CD8-positive, alpha-beta memory T cell (primary cell): ENCODE data around the gene TMEM247. TPM values are rescaled to one million over a fixed set of nuclear protein-coding genes. Genes with fewer than 3 reads are reported as not detected.
A peak's percentile ranks its signal among the peaks of the same experiment; 100 is the strongest.

ENCODE experiments used
- CTCF ChIA-PET: fragments of 350-600 bp; sonication (Branson Sonifier 250); formaldehyde crosslinking; loops from one replicate; lab custom pipeline; 2021; ENCODE audit warnings: antibody characterized with exemption; lab: Charles Lee
- POLR2A ChIA-PET: fragments of 350-600 bp; sonication (Branson Sonifier 250); formaldehyde crosslinking; loops from one replicate; lab custom pipeline; 2021; ENCODE audit warnings: antibody characterized with exemption; lab: Charles Lee
- DNase-seq, 5 donors: peaks; one replicate each; pipeline versions ENCODE4 v3.0.0 to v3.0.0-alpha.2; 2020 to 2022; ENCODE audit warnings: mixed read lengths in 1 of 5
- H3K27ac ChIP-seq: one replicate; pipeline ENCODE4 v1.7.0; 2013; ENCODE audit warnings: low read depth, mild to moderate bottlenecking, low read length, moderate library complexity
- H3K27me3 ChIP-seq: 2 replicates; pipeline ENCODE4 v1.7.0; 2013; ENCODE audit warnings: low read length, mild to moderate bottlenecking; ENCODE audit not compliant: insufficient read depth, poor library complexity, severe bottlenecking
- H3K36me3 ChIP-seq: 2 replicates; pipeline ENCODE4 v1.7.0; 2013; ENCODE audit warnings: mild to moderate bottlenecking, low read length, moderate library complexity; ENCODE audit not compliant: insufficient read depth
- H3K4me1 ChIP-seq: 2 replicates; pipeline ENCODE4 v1.7.0; 2013; ENCODE audit warnings: mild to moderate bottlenecking, low read length, moderate library complexity; ENCODE audit not compliant: insufficient read depth
- H3K4me3 ChIP-seq: 2 replicates; pipeline ENCODE4 v1.7.0; 2013; ENCODE audit warnings: mild to moderate bottlenecking, low read length
- H3K9me3 ChIP-seq: 2 replicates; pipeline ENCODE4 v1.7.0; 2013; ENCODE audit warnings: mild to moderate bottlenecking, low read length
- H3K27ac Mint-ChIP-seq, 8 donors: one replicate each; pipeline ENCODE4 v1.8.0; 2020 to 2021; ENCODE audit warnings: mixed read lengths in 8 of 8, mild to moderate bottlenecking in 6 of 8, inconsistent platforms in 3 of 8, moderate library complexity in 3 of 8
- H3K27me3 Mint-ChIP-seq, 2 donors: one replicate each; pipeline ENCODE4 v1.8.0; 2020 to 2021; ENCODE audit warnings: mixed read lengths in 2 of 2, mild to moderate bottlenecking in 1 of 2, moderate library complexity in 1 of 2
- H3K36me3 Mint-ChIP-seq, 3 donors: one replicate each; pipeline ENCODE4 v1.8.0; 2020 to 2021; ENCODE audit warnings: mixed read lengths in 3 of 3, inconsistent platforms in 1 of 3, mild to moderate bottlenecking in 1 of 3
- H3K4me1 Mint-ChIP-seq, 3 donors: one replicate each; pipeline ENCODE4 v1.8.0; 2020 to 2021; ENCODE audit warnings: mixed read lengths in 3 of 3, inconsistent platforms in 1 of 3, mild to moderate bottlenecking in 1 of 3
- H3K4me3 Mint-ChIP-seq, 7 donors: one replicate each; pipeline ENCODE4 v1.8.0; 2020 to 2021; ENCODE audit warnings: mixed read lengths in 7 of 7, mild to moderate bottlenecking in 6 of 7, moderate library complexity in 4 of 7, inconsistent platforms in 2 of 7
- H3K9me3 Mint-ChIP-seq, 5 donors: one replicate each; pipeline ENCODE4 v1.8.0; 2020 to 2022; ENCODE audit warnings: mixed read lengths in 5 of 5, mild to moderate bottlenecking in 3 of 5, moderate library complexity in 2 of 5, inconsistent platforms in 1 of 5
- polyA plus RNA-seq: library from polyadenylated mRNA; unstranded; fragments of 300-500 nt; fragmentation: Illumina TruSeq; gene quantifications from one replicate; pipeline ENCODE4 v1.2.3, GENCODE V29; 2021
- total RNA-seq, 2 experiments: library from RNA; stranded (reverse); gene quantifications; one replicate each; pipeline ENCODE4 v1.2.3, GENCODE V29; 2021

The TMEM247 gene
- total and polyA plus RNA-seq, 3 experiments from 2014 or later = not detected

- peaks cover 0 to 2% (median 0%) of the 10 kb centered on the region in 5 donors for H3K9me3 Mint-ChIP-seq
- ChIA-PET CTCF (no interaction called here), POLR2A (no interaction called here)
- peaks cover 0 to 2% of the 10 kb centered on the region in 2 donors for H3K27me3 Mint-ChIP-seq
- H3K36me3 ChIP-seq = no peaks in the 10 kb centered on the region
- H3K36me3 Mint-ChIP-seq = peaks cover 0 to 4% (median 0%) of the 10 kb centered on the region in 3 donors
- H3K27me3 ChIP-seq = no peaks in the 10 kb centered on the region
- H3K4me1 ChIP-seq = peaks cover 52% of the 10 kb centered on the region
- H3K27ac ChIP-seq = no peak overlapping the region
- no peak for DNase-seq
- no peaks in the 10 kb centered on the region for H3K9me3 ChIP-seq
- no peak overlapping the region for H3K27ac Mint-ChIP-seq
- H3K4me3 ChIP-seq = no peak overlapping the region
- no peak overlapping the region for H3K4me3 Mint-ChIP-seq
- peaks cover 65 to 89% (median 80%) of the 10 kb centered on the region in 3 donors for H3K4me1 Mint-ChIP-seq
Observed at GRCh38 chr2:46436800-46437199, 42.6 kb upstream of the TMEM247 start.

GRCh38 chr2:46438102-46438501 lies 41.3 kb upstream of the TMEM247 start:
- Histone ChIP-seq H3K4me1 (peaks cover 39% of the 10 kb centered on the region), H3K27ac (no peak overlapping the region), H3K36me3 (no peaks in the 10 kb centered on the region), H3K9me3 (no peaks in the 10 kb centered on the region), H3K4me3 (no peak overlapping the region), H3K27me3 (no peaks in the 10 kb centered on the region)
- ChIA-PET CTCF (interaction anchor here (1.4 kb wide), 1 partner anchor 23 kb away, joined by 5 read pairs; no protein-coding TSS in a partner anchor), POLR2A (no interaction called here)
- peaks cover 0 to 2% of the 10 kb centered on the region in 2 donors for H3K27me3 Mint-ChIP-seq
- H3K36me3 Mint-ChIP-seq = peaks cover 0 to 4% (median 0%) of the 10 kb centered on the region in 3 donors
- H3K4me3 Mint-ChIP-seq = peak overlapping the region in 1 of 7 donors; percentile 0
- peaks cover 52 to 76% (median 69%) of the 10 kb centered on the region in 3 donors for H3K4me1 Mint-ChIP-seq
- H3K9me3 Mint-ChIP-seq = peaks cover 0 to 2% (median 0%) of the 10 kb centered on the region in 5 donors
- no peak for DNase-seq
- H3K27ac Mint-ChIP-seq = no peak overlapping the region

GRCh38 chr2:46438794-46439193 lies 40.6 kb upstream of the TMEM247 start:
- H3K27ac ChIP-seq = no peak overlapping the region
- Mint-ChIP-seq H3K27ac (peak overlapping the region in 6 of 8 donors; percentile 6 to 92 (median 80)), H3K9me3 (peaks cover 0 to 2% (median 0%) of the 10 kb centered on the region in 5 donors), H3K36me3 (peaks cover 0 to 4% (median 0%) of the 10 kb centered on the region in 3 donors), H3K4me3 (peak overlapping the region in 6 of 7 donors; percentile 72 to 80 (median 74)), H3K4me1 (peaks cover 47 to 76% (median 73%) of the 10 kb centered on the region in 3 donors), H3K27me3 (peaks cover 0 to 2% of the 10 kb centered on the region in 2 donors)
- H3K27me3 ChIP-seq = no peaks in the 10 kb centered on the region
- H3K4me1 ChIP-seq = peaks cover 37% of the 10 kb centered on the region
- H3K4me3 ChIP-seq = no peak overlapping the region
- POLR2A ChIA-PET = no interaction called here
- CTCF ChIA-PET = interaction anchor here (1.4 kb wide), 1 partner anchor 22 kb away, joined by 5 read pairs; no protein-coding TSS in a partner anchor
- no peaks in the 10 kb centered on the region for H3K9me3 ChIP-seq
- no peak for DNase-seq
- no peaks in the 10 kb centered on the region for H3K36me3 ChIP-seq

- Histone ChIP-seq H3K4me3 (peak overlapping the region; percentile 21), H3K27me3 (no peaks in the 10 kb centered on the region), H3K36me3 (no peaks in the 10 kb centered on the region), H3K9me3 (no peaks in the 10 kb centered on the region), H3K4me1 (peaks cover 37% of the 10 kb centered on the region), H3K27ac (no peak overlapping the region)
- H3K27ac Mint-ChIP-seq = peak overlapping the region; percentile 34 to 95 (median 74)
- POLR2A ChIA-PET = no interaction called here
- H3K27me3 Mint-ChIP-seq = peaks cover 0 to 2% of the 10 kb centered on the region in 2 donors
- peak overlapping the region; percentile 14 to 80 (median 74) for H3K4me3 Mint-ChIP-seq
- peaks cover 0 to 5% (median 0%) of the 10 kb centered on the region in 3 donors for H3K36me3 Mint-ChIP-seq
- H3K9me3 Mint-ChIP-seq = peaks cover 0 to 2% (median under 1%) of the 10 kb centered on the region in 5 donors
- CTCF ChIA-PET = interaction anchor here (1.2 to 1.8 kb wide), 2 partner anchors 11 to 23 kb away, joined by 3 to 5 read pairs; no protein-coding TSS in a partner anchor
- H3K4me1 Mint-ChIP-seq = peaks cover 40 to 71% (median 70%) of the 10 kb centered on the region in 3 donors
- peak in 4 of 5 donors; percentile 23 to 82 (median 54) for DNase-seq
Observed at GRCh38 chr2:46439582-46439981, 39.8 kb upstream of the TMEM247 start.

- Mint-ChIP-seq H3K9me3 (peaks cover 8 to 12% (median 9%) of the 10 kb centered on the region in 5 donors), H3K27ac (no peak overlapping the region), H3K4me1 (peaks cover 29 to 55% (median 49%) of the 10 kb centered on the region in 3 donors), H3K27me3 (peaks cover 0 to 6% of the 10 kb centered on the region in 2 donors), H3K36me3 (peaks cover 0 to 17% (median 0%) of the 10 kb centered on the region in 3 donors), H3K4me3 (no peak overlapping the region)
- DNase-seq = no peak
- no peaks in the 10 kb centered on the region for H3K27me3 ChIP-seq
- no peak overlapping the region for H3K27ac ChIP-seq
- CTCF ChIA-PET = no interaction called here
- H3K4me3 ChIP-seq = no peak overlapping the region
- H3K36me3 ChIP-seq = no peaks in the 10 kb centered on the region
- peaks cover 28% of the 10 kb centered on the region for H3K4me1 ChIP-seq
- POLR2A ChIA-PET = interaction anchor here (0.6 kb wide), 1 partner anchor 23 kb away, joined by 3 read pairs; no protein-coding TSS in a partner anchor
- no peaks in the 10 kb centered on the region for H3K9me3 ChIP-seq
Observed at GRCh38 chr2:46441838-46442712, 37.3 kb upstream of the TMEM247 start.

GRCh38 chr2:46444732-46445131 lies 34.6 kb upstream of the TMEM247 start:
- peaks cover 8 to 12% (median 9%) of the 10 kb centered on the region in 5 donors for H3K9me3 Mint-ChIP-seq
- no peak overlapping the region for H3K4me3 Mint-ChIP-seq
- CTCF ChIA-PET = no interaction called here
- H3K27me3 Mint-ChIP-seq = peaks cover 0 to 10% of the 10 kb centered on the region in 2 donors
- POLR2A ChIA-PET = no interaction called here
- no peak overlapping the region for H3K27ac Mint-ChIP-seq
- no peak for DNase-seq
- no peaks in the 10 kb centered on the region for H3K9me3 ChIP-seq
- H3K4me3 ChIP-seq = no peak overlapping the region
- no peaks in the 10 kb centered on the region for H3K36me3 ChIP-seq
- no peaks in the 10 kb centered on the region for H3K27me3 ChIP-seq
- H3K4me1 Mint-ChIP-seq = peaks cover 9 to 30% (median 23%) of the 10 kb centered on the region in 3 donors
- H3K27ac ChIP-seq = no peak overlapping the region
- H3K36me3 Mint-ChIP-seq = peaks cover 0 to 27% (median 3%) of the 10 kb centered on the region in 3 donors
- peaks cover 13% of the 10 kb centered on the region for H3K4me1 ChIP-seq

- Mint-ChIP-seq H3K4me3 (no peak overlapping the region), H3K36me3 (peaks cover 0 to 27% (median 3%) of the 10 kb centered on the region in 3 donors), H3K27me3 (peaks cover 0 to 10% of the 10 kb centered on the region in 2 donors), H3K27ac (no peak overlapping the region), H3K4me1 (peaks cover under 1 to 21% (median 14%) of the 10 kb centered on the region in 3 donors), H3K9me3 (peaks cover 8 to 12% (median 9%) of the 10 kb centered on the region in 5 donors)
- Histone ChIP-seq H3K4me3 (no peak overlapping the region), H3K4me1 (peaks cover 5% of the 10 kb centered on the region), H3K27me3 (no peaks in the 10 kb centered on the region), H3K36me3 (no peaks in the 10 kb centered on the region), H3K9me3 (no peaks in the 10 kb centered on the region), H3K27ac (no peak overlapping the region)
- DNase-seq = no peak
- CTCF ChIA-PET = no interaction called here
- POLR2A ChIA-PET = no interaction called here
Observed at GRCh38 chr2:46445556-46445955, 33.8 kb upstream of the TMEM247 start.
